RWPE2 (cell line): ENCODE measurements around the gene CNTNAP2.

Source experiments
- ATAC-seq: fragments of 200-7000 bp; cut with Tn5 transposase; 3 replicates; pipeline ENCODE4 v1.9.1; 2021; ENCODE audit warnings: low read depth
- DNase-seq: peaks from one replicate; pipeline ENCODE4 v3.0.0-alpha.2; 2020; ENCODE audit warnings: low spot score
- H3K27ac ChIP-seq: fragments of 450-650 bp; 2 replicates; pipeline ENCODE4 v1.5.1; 2017; ENCODE audit warnings: mild to moderate bottlenecking; ENCODE audit not compliant: poor library complexity, severe bottlenecking
- H3K27me3 ChIP-seq: fragments of 250-450 bp; sonication (Bioruptor Pico); 2 replicates; pipeline ENCODE4 v1.5.1; 2021; ENCODE audit warnings: mild to moderate bottlenecking, moderate library complexity; ENCODE audit not compliant: insufficient read depth, poor library complexity, severe bottlenecking
- H3K36me3 ChIP-seq: fragments of 250-450 bp; sonication (Bioruptor Pico); 2 replicates; pipeline ENCODE4 v1.5.1; 2020; ENCODE audit warnings: low read depth, mild to moderate bottlenecking, moderate library complexity
- H3K4me1 ChIP-seq: fragments of 250-450 bp; sonication (Bioruptor Pico); 2 replicates; pipeline ENCODE4 v1.5.1; 2021; ENCODE audit warnings: mild to moderate bottlenecking, moderate library complexity; ENCODE audit not compliant: insufficient read depth, poor library complexity, severe bottlenecking
- H3K4me3 ChIP-seq: fragments of 250-450 bp; sonication (Bioruptor Pico); 2 replicates; pipeline ENCODE4 v1.5.1; 2021; ENCODE audit warnings: mild to moderate bottlenecking, moderate library complexity; ENCODE audit not compliant: severe bottlenecking
- H3K9me3 ChIP-seq: fragments of 250-450 bp; sonication (Bioruptor Pico); 2 replicates; pipeline ENCODE4 v1.5.1; 2021; ENCODE audit warnings: mild to moderate bottlenecking, moderate library complexity; ENCODE audit not compliant: severe bottlenecking
- TF ChIP-seq, protein P1 (sequence below): fragments of 450-650 bp; IDR thresholded peaks from one replicate; pipeline ENCODE4 v1.5.1; 2017; ENCODE audit warnings: mild to moderate bottlenecking, moderate library complexity; ENCODE audit not compliant: poor library complexity, severe bottlenecking

The CNTNAP2 gene

DNA sequence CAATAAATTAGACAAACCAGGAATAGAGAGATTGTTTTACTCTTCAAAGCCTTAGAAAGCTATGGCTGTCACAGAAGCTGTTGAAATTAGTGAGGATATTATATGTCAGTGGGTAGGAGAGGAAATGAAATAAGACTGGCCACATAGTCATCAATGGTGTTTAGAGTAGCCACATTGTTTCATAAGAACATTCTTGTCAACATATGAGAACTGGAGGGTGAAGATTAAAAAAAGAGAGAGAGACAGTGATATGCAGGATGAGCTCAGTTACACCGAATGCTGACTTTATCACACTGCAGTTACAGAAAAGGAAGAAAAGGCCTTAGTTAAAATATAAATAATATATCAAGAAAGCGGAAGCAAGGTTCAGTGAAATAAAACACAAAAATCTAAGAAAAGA, 412.0 kb downstream of the CNTNAP2 start:
- H3K36me3 ChIP-seq: no peaks in the 10 kb centered on the region
- ATAC-seq (no peak), DNase-seq (no peak)
- TF ChIP-seq, protein P1, sequence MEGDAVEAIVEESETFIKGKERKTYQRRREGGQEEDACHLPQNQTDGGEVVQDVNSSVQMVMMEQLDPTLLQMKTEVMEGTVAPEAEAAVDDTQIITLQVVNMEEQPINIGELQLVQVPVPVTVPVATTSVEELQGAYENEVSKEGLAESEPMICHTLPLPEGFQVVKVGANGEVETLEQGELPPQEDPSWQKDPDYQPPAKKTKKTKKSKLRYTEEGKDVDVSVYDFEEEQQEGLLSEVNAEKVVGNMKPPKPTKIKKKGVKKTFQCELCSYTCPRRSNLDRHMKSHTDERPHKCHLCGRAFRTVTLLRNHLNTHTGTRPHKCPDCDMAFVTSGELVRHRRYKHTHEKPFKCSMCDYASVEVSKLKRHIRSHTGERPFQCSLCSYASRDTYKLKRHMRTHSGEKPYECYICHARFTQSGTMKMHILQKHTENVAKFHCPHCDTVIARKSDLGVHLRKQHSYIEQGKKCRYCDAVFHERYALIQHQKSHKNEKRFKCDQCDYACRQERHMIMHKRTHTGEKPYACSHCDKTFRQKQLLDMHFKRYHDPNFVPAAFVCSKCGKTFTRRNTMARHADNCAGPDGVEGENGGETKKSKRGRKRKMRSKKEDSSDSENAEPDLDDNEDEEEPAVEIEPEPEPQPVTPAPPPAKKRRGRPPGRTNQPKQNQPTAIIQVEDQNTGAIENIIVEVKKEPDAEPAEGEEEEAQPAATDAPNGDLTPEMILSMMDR: no peak
- no peak overlapping the region for H3K27ac ChIP-seq
- no peaks in the 10 kb centered on the region for H3K4me1 ChIP-seq
- no peaks in the 10 kb centered on the region for H3K9me3 ChIP-seq
- H3K4me3 ChIP-seq: no peak overlapping the region
- no peaks in the 10 kb centered on the region for H3K27me3 ChIP-seq

DNA sequence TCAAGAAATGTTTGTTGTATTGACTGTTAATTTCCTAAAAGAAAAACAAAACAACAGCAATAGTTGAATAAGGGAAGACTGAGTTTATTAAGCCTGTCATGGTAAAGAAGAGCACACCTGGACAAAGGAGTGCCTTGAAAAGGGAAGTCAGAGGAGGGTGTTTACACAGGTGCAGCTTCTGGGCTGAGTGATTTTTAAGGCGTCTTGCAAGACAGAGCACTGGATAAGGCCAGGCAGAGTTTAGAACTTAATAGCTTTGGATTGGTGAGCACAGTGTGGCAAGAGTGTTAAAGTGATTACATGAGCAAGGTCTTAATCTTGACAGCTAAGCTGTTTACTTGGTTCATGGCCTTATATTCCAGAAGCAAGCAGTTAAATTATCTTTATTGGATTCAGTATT, 423.2 kb downstream of the CNTNAP2 start:
- H3K9me3 ChIP-seq: no peaks in the 10 kb centered on the region
- H3K27me3 ChIP-seq: no peaks in the 10 kb centered on the region
- H3K4me1 ChIP-seq: no peaks in the 10 kb centered on the region
- no peak overlapping the region for H3K4me3 ChIP-seq
- DNase-seq (no peak), ATAC-seq (no peak)
- TF ChIP-seq, protein P1: no peak
- no peak overlapping the region for H3K27ac ChIP-seq
- H3K36me3 ChIP-seq: no peaks in the 10 kb centered on the region

DNA sequence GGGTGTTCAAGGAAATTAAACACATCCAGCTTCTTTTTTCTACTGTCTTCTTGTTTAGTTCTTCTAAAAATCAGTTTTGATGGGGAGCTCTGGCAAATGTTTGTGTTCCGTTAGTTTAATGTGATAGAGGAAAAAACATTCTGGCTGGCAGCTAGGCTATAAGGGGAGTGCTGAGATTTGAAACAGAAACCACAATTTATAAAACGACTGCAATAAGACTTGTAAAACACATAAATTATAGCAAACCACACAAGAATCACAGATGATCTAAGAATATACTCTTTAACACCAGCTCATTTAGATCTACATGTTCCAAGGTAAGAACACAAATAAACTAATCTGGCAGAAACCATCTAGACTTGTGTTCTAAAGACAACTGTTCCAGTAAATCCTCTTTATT, 425.5 kb downstream of the CNTNAP2 start:
- H3K27ac ChIP-seq: no peak overlapping the region
- TF ChIP-seq, protein P1: no peak
- H3K36me3 ChIP-seq: no peaks in the 10 kb centered on the region
- ATAC-seq (no peak), DNase-seq (no peak)
- no peaks in the 10 kb centered on the region for H3K4me1 ChIP-seq
- no peaks in the 10 kb centered on the region for H3K27me3 ChIP-seq
- no peak overlapping the region for H3K4me3 ChIP-seq
- H3K9me3 ChIP-seq: no peaks in the 10 kb centered on the region

DNA sequence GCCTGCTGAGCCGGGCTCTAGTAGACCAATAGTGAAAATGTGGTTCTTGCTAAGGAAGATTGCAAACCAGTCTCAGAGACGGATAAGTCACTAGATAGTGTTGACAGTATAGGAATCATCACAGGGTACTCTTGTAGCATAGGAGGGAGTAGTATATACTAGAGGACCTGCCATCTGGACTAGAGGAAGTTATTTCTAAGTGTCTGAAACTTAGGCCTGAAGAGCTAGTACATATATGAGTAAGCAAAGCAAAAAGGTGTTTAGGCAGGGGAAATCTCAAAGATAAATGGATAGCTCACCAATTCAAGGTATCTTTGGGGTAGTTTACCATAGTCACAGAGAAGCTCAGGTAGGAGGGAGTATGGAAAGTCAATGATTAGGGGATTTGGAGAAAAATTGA, 428.1 kb downstream of the CNTNAP2 start:
- no peak overlapping the region for H3K4me3 ChIP-seq
- H3K27ac ChIP-seq: no peak overlapping the region
- H3K27me3 ChIP-seq: no peaks in the 10 kb centered on the region
- H3K36me3 ChIP-seq: no peaks in the 10 kb centered on the region
- TF ChIP-seq, protein P1: no peak
- DNase-seq (no peak), ATAC-seq (no peak)
- H3K9me3 ChIP-seq: no peaks in the 10 kb centered on the region
- no peaks in the 10 kb centered on the region for H3K4me1 ChIP-seq

DNA sequence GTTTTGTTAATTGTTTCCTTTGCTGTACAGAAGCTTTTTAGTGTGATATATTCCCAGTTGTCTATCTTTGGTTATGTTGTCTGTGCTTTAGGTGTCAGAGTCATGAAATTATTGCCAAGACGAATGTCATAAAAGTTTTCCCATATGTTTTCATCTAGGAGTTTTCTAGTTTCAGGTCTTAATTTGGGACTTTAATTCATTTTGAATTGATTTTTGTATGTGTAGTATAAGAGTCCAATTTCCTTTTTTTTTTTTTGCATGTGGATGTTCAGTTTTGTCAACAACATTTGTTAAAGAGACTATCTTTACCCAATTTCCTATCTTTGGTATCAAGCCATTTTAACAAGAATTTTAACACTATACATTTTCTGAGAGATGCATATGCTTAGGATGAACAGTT, 432.2 kb downstream of the CNTNAP2 start:
- H3K36me3 ChIP-seq: no peaks in the 10 kb centered on the region
- ATAC-seq (no peak), DNase-seq (no peak)
- no peak overlapping the region for H3K27ac ChIP-seq
- no peaks in the 10 kb centered on the region for H3K27me3 ChIP-seq
- no peaks in the 10 kb centered on the region for H3K4me1 ChIP-seq
- H3K9me3 ChIP-seq: no peaks in the 10 kb centered on the region
- TF ChIP-seq, protein P1: no peak
- H3K4me3 ChIP-seq: no peak overlapping the region
